PC-9 (cell line): ENCODE measurements around the gene CCDC87. TPM values are rescaled to one million over a fixed set of nuclear protein-coding genes. Genes with fewer than 3 reads are reported as not detected.
"Not testable (repeated sequence)": the region's sequence is repeated elsewhere in the genome, so short reads cannot be mapped to it uniquely, and the experiment has no call there.

Experiments
- BruUV-seq: library from RNA; stranded (reverse); fragments of 400-500 nt; replicated peaks from 2 replicates; lab custom pipeline; 2021; lab: Mats Ljungman, UMichigan
- CTCF ChIA-PET: fragments of 300-600 bp; sonication (Branson Sonifier 250); formaldehyde crosslinking; loops from one replicate; lab custom pipeline; 2022; ENCODE audit warnings: antibody characterized with exemption; lab: Charles Lee
- POLR2A ChIA-PET: fragments of 300-600 bp; sonication (Branson Sonifier 250); formaldehyde crosslinking; loops from one replicate; lab custom pipeline; 2022; ENCODE audit warnings: antibody characterized with exemption; ENCODE audit not compliant: unreplicated experiment; lab: Charles Lee
- DNase-seq, 2 experiments: peaks; one replicate each; pipeline versions ENCODE4 v3.0.0 to v3.0.0-alpha.2; 2015 to 2022; ENCODE audit warnings: mixed read lengths in 1 of 2
- H2AFZ ChIP-seq: fragments of 200-600 bp; sonication (generic); 2 replicates; pipeline ENCODE4 v1.8.1; 2017; ENCODE audit warnings: antibody characterized with exemption
- H3F3A ChIP-seq: fragments of 200-600 bp; sonication (generic); 2 replicates; pipeline ENCODE4 v1.8.1; 2017; ENCODE audit warnings: antibody characterized with exemption, mild to moderate bottlenecking, low read depth; ENCODE audit not compliant: insufficient read depth
- H3K27ac ChIP-seq: fragments of 200-600 bp; sonication (generic); 2 replicates; pipeline ENCODE4 v1.6.1; 2016; ENCODE audit warnings: mixed run types
- H3K27me3 ChIP-seq: fragments of 200-600 bp; sonication (generic); 2 replicates; pipeline ENCODE4 v1.6.1; 2016; ENCODE audit warnings: low read depth, mixed run types; ENCODE audit not compliant: insufficient read depth
- H3K36me3 ChIP-seq: fragments of 200-600 bp; sonication (generic); 2 replicates; pipeline ENCODE4 v1.6.1; 2016; ENCODE audit warnings: low read depth, mixed run types
- H3K4me1 ChIP-seq: fragments of 200-600 bp; sonication (generic); replicated peaks from 2 replicates; pipeline ENCODE4 v1.6.1; 2016; ENCODE audit warnings: mixed run types; ENCODE audit not compliant: insufficient read depth
- H3K4me2 ChIP-seq: fragments of 200-600 bp; sonication (generic); 2 replicates; pipeline ENCODE4 v1.6.1; 2017; ENCODE audit warnings: mixed run types
- H3K4me3 ChIP-seq: fragments of 200-600 bp; sonication (generic); 2 replicates; pipeline ENCODE4 v1.6.1; 2016; ENCODE audit warnings: mixed run types
- H3K79me2 ChIP-seq: fragments of 200-600 bp; sonication (generic); 2 replicates; pipeline ENCODE4 v1.6.1; 2017; ENCODE audit warnings: low read depth, mixed run types
- H3K9me2 ChIP-seq: fragments of 200-600 bp; sonication (generic); 2 replicates; pipeline ENCODE4 v1.8.1; 2017; ENCODE audit warnings: mild to moderate bottlenecking; ENCODE audit not compliant: insufficient read depth
- H3K9me3 ChIP-seq: fragments of 200-600 bp; sonication (generic); 2 replicates; pipeline ENCODE4 v1.8.1; 2016; ENCODE audit warnings: low read depth; ENCODE audit not compliant: insufficient read depth
- H4K20me1 ChIP-seq: fragments of 200-600 bp; sonication (generic); 2 replicates; pipeline ENCODE4 v1.8.1; 2017; ENCODE audit not compliant: insufficient read depth
- CTCF ChIP-seq: fragments of 200-600 bp; sonication (generic); conservative IDR thresholded peaks from 2 replicates; pipeline ENCODE4 v1.6.1; 2017; ENCODE audit warnings: mixed run types, antibody characterized with exemption, mild to moderate bottlenecking, moderate library complexity
- EZH2 ChIP-seq: fragments of 200-600 bp; sonication (generic); IDR thresholded peaks from 2 replicates; pipeline ENCODE4 v1.8.0; 2017; ENCODE audit warnings: antibody characterized with exemption, low read depth
- intact Hi-C: fragments of 100-400 bp; cut with micrococcal nuclease; formaldehyde crosslinking; loops from one replicate; pipeline ENCODE4 v1.10.0; 2022; ENCODE audit not compliant: unreplicated experiment
- total RNA-seq: library from RNA; stranded (reverse); gene quantifications from 2 replicates; pipeline ENCODE4 v1.2.3, GENCODE V29; 2021

Gene CCDC87
- total RNA-seq, 1 experiment from 2014 or later = 1.0 TPM

GRCh38 chr11:66589996-66590675 is 2.7 kb downstream of the CCDC87 start:
- no peak for DNase-seq
- peaks cover 12% of the 10 kb centered on the region for H3F3A ChIP-seq
- peaks cover 18% of the 10 kb centered on the region for H3K79me2 ChIP-seq
- H4K20me1 ChIP-seq = no peaks in the 10 kb centered on the region
- H3K27me3 ChIP-seq = 0 out of 2 replicates have a peak, but pooled peaks cover 5% of the 10 kb centered on the region
- no peaks in the 10 kb centered on the region for H3K9me3 ChIP-seq
- H3K9me2 ChIP-seq = no peaks in the 10 kb centered on the region
- H3K36me3 ChIP-seq = no peaks in the 10 kb centered on the region
- H3K4me3 ChIP-seq = no peak overlapping the region
- BruUV-seq = no TSS peak
- ChIA-PET CTCF (no interaction called here), POLR2A (no interaction called here)
- no peak overlapping the region for H2AFZ ChIP-seq
- intact Hi-C loops = no loop called here
- H3K27ac ChIP-seq = no peak overlapping the region
- peaks cover 16% of the 10 kb centered on the region for H3K4me1 ChIP-seq
- no peak overlapping the region for H3K4me2 ChIP-seq
- TF ChIP-seq EZH2 (no peak), CTCF (no peak)

GRCh38 chr11:66589315-66589714 is 3.5 kb downstream of the CCDC87 start:
- Histone ChIP-seq H3F3A (peaks cover 12% of the 10 kb centered on the region), H3K4me1 (peaks cover 15% of the 10 kb centered on the region), H3K79me2 (peaks cover 12% of the 10 kb centered on the region), H3K27me3 (0 out of 2 replicates have a peak, but pooled peaks cover 12% of the 10 kb centered on the region)
- H4K20me1 ChIP-seq, H2AFZ ChIP-seq, DNase-seq, BruUV-seq, POLR2A ChIA-PET, CTCF ChIA-PET, H3K27ac ChIP-seq, intact Hi-C loops, H3K9me3 ChIP-seq, H3K4me2 ChIP-seq, H3K9me2 ChIP-seq, H3K4me3 ChIP-seq, H3K36me3 ChIP-seq: not testable (repeated sequence)

GRCh38 chr11:66586136-66586535 is 6.7 kb downstream of the CCDC87 start:
- H3K79me2 ChIP-seq = no peaks in the 10 kb centered on the region
- H3K9me2 ChIP-seq = no peaks in the 10 kb centered on the region
- CTCF ChIA-PET = no interaction called here
- peaks cover 16% of the 10 kb centered on the region; the same call in 1 of the 2 replicates for H3K9me3 ChIP-seq
- TF ChIP-seq EZH2 = no peak
- TF ChIP-seq CTCF = no peak
- no peaks in the 10 kb centered on the region for H3K36me3 ChIP-seq
- POLR2A ChIA-PET = interaction anchor here (0.6 kb wide), 2 partner anchors 101 to 214 kb away, joined by 3 to 6 read pairs; no protein-coding TSS in a partner anchor
- no peak for DNase-seq
- no peak overlapping the region for H3K4me3 ChIP-seq
- H3K4me2 ChIP-seq = no peak overlapping the region
- intact Hi-C loops = no loop called here
- no TSS peak for BruUV-seq
- H3K4me1 ChIP-seq = no peaks in the 10 kb centered on the region
- no peak overlapping the region for H3K27ac ChIP-seq
- H2AFZ ChIP-seq = no peak overlapping the region
- H3F3A ChIP-seq = peaks cover 6% of the 10 kb centered on the region
- H4K20me1 ChIP-seq = no peaks in the 10 kb centered on the region
- H3K27me3 ChIP-seq = 0 out of 2 replicates have a peak, but pooled peaks cover 15% of the 10 kb centered on the region

- H3K4me2 ChIP-seq, H3F3A ChIP-seq, DNase-seq, CTCF ChIA-PET, BruUV-seq, H2AFZ ChIP-seq, H3K79me2 ChIP-seq, intact Hi-C loops, H3K27ac ChIP-seq, H3K36me3 ChIP-seq, H4K20me1 ChIP-seq, H3K9me2 ChIP-seq, H3K4me3 ChIP-seq, H3K4me1 ChIP-seq: not testable (repeated sequence)
- H3K27me3 ChIP-seq = peaks cover 15% of the 10 kb centered on the region; the same call in 1 of the 2 replicates
- POLR2A ChIA-PET = interaction anchor here (0.6 kb wide), 1 partner anchor 213 kb away, joined by 3 read pairs; no protein-coding TSS in a partner anchor
- H3K9me3 ChIP-seq = peaks cover 16% of the 10 kb centered on the region; the same call in 1 of the 2 replicates
These were observed 7.4 kb downstream of the CCDC87 start for GRCh38 chr11:66585447-66585846.

- CTCF ChIA-PET, POLR2A ChIA-PET: not testable (repeated sequence)
These were observed 10.2 kb downstream of the CCDC87 start for GRCh38 chr11:66582565-66583147.

More at GRCh38 chr11:66582565-66583147, 10.2 kb downstream of the CCDC87 start:
- BruUV-seq, H3K4me3 ChIP-seq, H3K4me1 ChIP-seq, H3K79me2 ChIP-seq, DNase-seq, H3K4me2 ChIP-seq, H4K20me1 ChIP-seq, H3F3A ChIP-seq, intact Hi-C loops, H3K36me3 ChIP-seq, H3K9me2 ChIP-seq, H3K27ac ChIP-seq, H2AFZ ChIP-seq: not testable (repeated sequence)
- Histone ChIP-seq H3K27me3 (peaks cover 34% of the 10 kb centered on the region), H3K9me3 (peaks cover 16% of the 10 kb centered on the region; the same call in 1 of the 2 replicates)
